K562 (cell line): ENCODE data around the gene CDKN2AIP. TPM values are rescaled to one million over a fixed set of nuclear protein-coding genes. Genes with fewer than 3 reads are reported as not detected.

Experiments
- ATAC-seq: fragments of 200-7000 bp; cut with Tn5 transposase; 3 replicates; pipeline ENCODE4 v1.9.1; 2020; ENCODE audit warnings: moderate library complexity
- BruUV-seq: library from RNA; stranded (reverse); fragments of 400-500 nt; replicated peaks from 2 replicates; lab custom pipeline; 2021; lab: Mats Ljungman, UMichigan
- CTCF ChIA-PET: fragments of 300-600 bp; formaldehyde crosslinking; extraction: SDS; loops from one replicate; lab custom pipeline; 2021; ENCODE audit warnings: low intra/inter-chr PET ratio; lab: Yijun Ruan, JAX
- POLR2A ChIA-PET: fragments of 300-600, 350-650 bp; sonication (Branson Sonifier 250); formaldehyde crosslinking; extraction: SDS; loops from one replicate; lab custom pipeline; 2021; ENCODE audit warnings: antibody characterized with exemption, inconsistent platforms; lab: Yijun Ruan, JAX
- DNase-seq, 4 experiments: peaks; one replicate each; pipeline versions ENCODE4 v3.0.0 to v3.0.0-alpha.2; 2011 to 2018; ENCODE audit warnings: low spot score in 3 of 4, mixed read lengths in 3 of 4; ENCODE audit errors: extremely low read depth in 1 of 4
- FAIRE-seq: peaks from 2 replicates; lab custom pipeline; 2011; peaks lifted over from hg19 to GRCh38; lab: Jason Lieb, UNC
- H2AFZ ChIP-seq: 2 replicates; pipeline ENCODE4 v1.6.0; 2011; ENCODE audit warnings: low read depth, low read length, control low read depth, inconsistent platforms
- H3K27ac ChIP-seq: fragments of 200-600 bp; 3 replicates; pipeline ENCODE4 v1.8.0; 2011; ENCODE audit warnings: low read depth, mild to moderate bottlenecking, control low read depth, inconsistent platforms, low read length, moderate library complexity, mixed read lengths; ENCODE audit errors: extremely low read depth
- H3K27me3 ChIP-seq, 2 experiments: fragments of 300-600 bp in 1 of 2; 2 replicates in 1 of 2; 3 replicates in 1 of 2; pipeline versions ENCODE4 v1.6.0 to v1.8.0; 2011; ENCODE audit warnings: inconsistent platforms in 2 of 2, low read length in 2 of 2, mild to moderate bottlenecking in 1 of 2, mixed read lengths in 1 of 2, moderate library complexity in 1 of 2; ENCODE audit not compliant: control insufficient read depth in 2 of 2, insufficient read depth in 2 of 2
- H3K36me3 ChIP-seq: fragments of 300-600 bp; 3 replicates; pipeline ENCODE4 v1.8.0; 2011; ENCODE audit warnings: mild to moderate bottlenecking, low read length, inconsistent platforms; ENCODE audit not compliant: control insufficient read depth, insufficient read depth
- H3K4me1 ChIP-seq, 2 experiments: fragments of 200-600 bp in 1 of 2; replicated peaks in 1 of 2; 2 replicates in 1 of 2; 3 replicates in 1 of 2; pipeline versions ENCODE4 v1.5.1 to v1.8.0; 2011; ENCODE audit warnings: inconsistent platforms in 2 of 2, low read length in 2 of 2, mild to moderate bottlenecking in 1 of 2, mixed read lengths in 1 of 2, moderate library complexity in 1 of 2; ENCODE audit not compliant: control insufficient read depth in 2 of 2, insufficient read depth in 2 of 2
- H3K4me2 ChIP-seq: 2 replicates; pipeline ENCODE4 v1.6.1; 2011; ENCODE audit warnings: low read length, control low read depth, inconsistent platforms, mixed read lengths; ENCODE audit not compliant: insufficient read depth
- H3K4me3 ChIP-seq: fragments of 200-600 bp; sonication (generic), shearing (Covaris generic); 2 replicates; pipeline ENCODE4 v1.5.1; 2016; ENCODE audit warnings: control low read depth, inconsistent platforms
- H3K79me2 ChIP-seq: fragments of 200-600 bp; 3 replicates; pipeline ENCODE4 v1.8.0; 2011; ENCODE audit warnings: low read length, inconsistent platforms; ENCODE audit not compliant: control insufficient read depth, insufficient read depth
- H3K9ac ChIP-seq, 2 experiments: 2 replicates each; pipeline versions ENCODE4 v1.6.0 to v1.6.1; 2011; ENCODE audit warnings: low read depth in 2 of 2, low read length in 2 of 2, control low read depth in 1 of 2, inconsistent platforms in 1 of 2, mild to moderate bottlenecking in 1 of 2, mixed read lengths in 1 of 2; ENCODE audit not compliant: insufficient read depth in 1 of 2
- H3K9me1 ChIP-seq: one replicate; pipeline ENCODE4 v1.6.0; 2011; ENCODE audit warnings: inconsistent platforms, mild to moderate bottlenecking, low read length, moderate library complexity; ENCODE audit not compliant: control insufficient read depth, insufficient read depth
- H3K9me3 ChIP-seq: replicated peaks from 2 replicates; pipeline ENCODE4 v1.5.1; 2011; ENCODE audit warnings: low read depth, low read length, inconsistent platforms; ENCODE audit not compliant: control insufficient read depth, insufficient read depth
- H4K20me1 ChIP-seq: replicated peaks from 2 replicates; pipeline ENCODE4 v1.6.1; 2011; ENCODE audit warnings: low read length, inconsistent platforms, mixed read lengths; ENCODE audit not compliant: control insufficient read depth, insufficient read depth
- ARID1B ChIP-seq: fragments of 450-650 bp; IDR thresholded peaks from 2 replicates; pipeline ENCODE4 v1.6.1; 2016; ENCODE audit warnings: antibody characterized with exemption, mild to moderate bottlenecking, inconsistent platforms
- FOXJ2 ChIP-seq: fragments of 200-800 bp; sonication (Bioruptor generic); IDR thresholded peaks from 2 replicates; pipeline ENCODE4 v1.6.1; 2016; ENCODE audit warnings: missing genetic modification characterization, missing compliant biosample characterization
- HIVEP1 ChIP-seq: fragments of 250-450 bp; sonication (Bioruptor Pico); IDR thresholded peaks from 2 replicates; pipeline ENCODE4 v1.4.0; 2020; ENCODE audit warnings: mild to moderate bottlenecking
- KLF10 ChIP-seq: fragments of 250-450 bp; sonication (Bioruptor Pico); IDR thresholded peaks from 2 replicates; pipeline ENCODE4 v1.6.1; 2021; ENCODE audit warnings: matching md5 sums
- MEF2A ChIP-seq: IDR thresholded peaks from 2 replicates; pipeline ENCODE4 v1.6.1; 2011; ENCODE audit warnings: low read depth, mild to moderate bottlenecking, low read length, moderate library complexity; ENCODE audit not compliant: control insufficient read depth
- RFX7 ChIP-seq: fragments of 250-450 bp; sonication (Bioruptor Pico); IDR thresholded peaks from 2 replicates; pipeline ENCODE4 v1.5.1; 2021; ENCODE audit warnings: mild to moderate bottlenecking
- SNIP1 ChIP-seq: fragments of 450-650 bp; IDR thresholded peaks from 2 replicates; pipeline ENCODE4 v1.7.1; 2017; ENCODE audit warnings: low read depth, mild to moderate bottlenecking
- TAL1 ChIP-seq: fragments of 450-650 bp; IDR thresholded peaks from 2 replicates; pipeline ENCODE4 v1.6.1; 2016; ENCODE audit warnings: mild to moderate bottlenecking
- ZNF121 ChIP-seq: sonication (generic); formaldehyde crosslinking; conservative IDR thresholded peaks from 2 replicates; pipeline ENCODE4 v1.8.0; 2022; ENCODE audit warnings: missing genetic modification reagents
- ZNF232 ChIP-seq: sonication (generic); formaldehyde crosslinking; IDR thresholded peaks from 2 replicates; pipeline ENCODE4 v1.8.0; 2022; ENCODE audit warnings: mild to moderate bottlenecking, missing genetic modification reagents
- WGBS: fragments of 100-300 bp; shearing (Covaris generic); methylation state at CpG from one replicate; pipeline ENCODE4 v1.1.6; 2016; ENCODE audit warnings: low coverage, mixed read lengths; ENCODE audit not compliant: insufficient coverage; ENCODE audit errors: missing lambda C conversion rate; 5-methylcytosine and 5-hydroxymethylcytosine counted together
- in situ Hi-C: fragments of 300-500 bp; cut with MboI; formaldehyde crosslinking; loops from 4 replicates; pipeline ENCODE4 v1.15.0; 2018; ENCODE audit warnings: inconsistent platforms, mixed read lengths
- intact Hi-C: fragments of 100-400 bp; cut with micrococcal nuclease; formaldehyde crosslinking; loops from 2 replicates; pipeline ENCODE4 v1.14.2; 2022
- polyA plus RNA-seq, 8 experiments: library from polyadenylated mRNA; depleted of rRNA in 4 of 8; stranded (reverse) in 5 of 8; unstranded in 3 of 8; fragments of >200 nt; fragmentation: Nextera tagmentation in 2 of 8; fragmentation: Illumina TruSeq in 1 of 8; extraction: Ambion mirVana in 2 of 8; extraction: Trizol in 1 of 8; gene quantifications; 2 replicates each; pipeline versions ENCODE4 v1.2.1 to v1.2.3, GENCODE V29; 2011 to 2014; ENCODE audit warnings: inconsistent platforms in 1 of 8, missing spikeins in 1 of 8
- total RNA-seq, 7 experiments: library from RNA; depleted of rRNA in 6 of 7; stranded (reverse); fragments of >200 nt in 6 of 7; fragmentation: Illumina TruSeq in 2 of 7; extraction: Trizol in 2 of 7; gene quantifications; 2 replicates each; pipeline versions ENCODE4 v1.2.1 to v1.2.3, GENCODE V29; 2011 to 2021; ENCODE audit warnings: low replicate concordance in 1 of 7
- TF ChIP-seq, protein P1 (sequence below): fragments of 250-450 bp; sonication (Bioruptor Pico); IDR thresholded peaks from 2 replicates; pipeline ENCODE4 v1.4.0; 2020

CDKN2AIP gene
- total and polyA plus RNA-seq, 9 of the 15 experiments (the other 6 are each of a cell fraction or from before 2014, with no cell fraction given), result 5.9 to 22.0 (median 19.7) TPM

GRCh38 chr4:183483997-183484396, 39.6 kb downstream of the CDKN2AIP start:
- no peak overlapping the region for H3K4me3 ChIP-seq
- H3K9ac ChIP-seq, result no peak overlapping the region
- 41% methylated on average over 7 of the region's 7 CpGs for WGBS
- H3K36me3 ChIP-seq, result no peaks in the 10 kb centered on the region
- ChIA-PET CTCF (no interaction called here), POLR2A (no interaction called here)
- DNase-seq (no peak), FAIRE-seq (no peak), ATAC-seq (no peak)
- H4K20me1 ChIP-seq, result no peaks in the 10 kb centered on the region
- in situ Hi-C loops, result no loop called here
- no peaks in the 10 kb centered on the region for H3K9me1 ChIP-seq
- no peaks in the 10 kb centered on the region for H3K27me3 ChIP-seq
- H3K4me2 ChIP-seq, result no peak overlapping the region
- no peak overlapping the region for H3K27ac ChIP-seq
- no peaks in the 10 kb centered on the region for H3K9me3 ChIP-seq
- no peak overlapping the region for H2AFZ ChIP-seq
- intact Hi-C loops, result no loop called here
- no TSS peak for BruUV-seq
- H3K79me2 ChIP-seq, result no peaks in the 10 kb centered on the region
- no peak for TF ChIP-seq ZNF121 (CRISPR knock-in tag)
- H3K4me1 ChIP-seq, result peaks cover 0 to 3% of the 10 kb centered on the region in 2 experiments; a peak in 2 of 5 replicates

DNA sequence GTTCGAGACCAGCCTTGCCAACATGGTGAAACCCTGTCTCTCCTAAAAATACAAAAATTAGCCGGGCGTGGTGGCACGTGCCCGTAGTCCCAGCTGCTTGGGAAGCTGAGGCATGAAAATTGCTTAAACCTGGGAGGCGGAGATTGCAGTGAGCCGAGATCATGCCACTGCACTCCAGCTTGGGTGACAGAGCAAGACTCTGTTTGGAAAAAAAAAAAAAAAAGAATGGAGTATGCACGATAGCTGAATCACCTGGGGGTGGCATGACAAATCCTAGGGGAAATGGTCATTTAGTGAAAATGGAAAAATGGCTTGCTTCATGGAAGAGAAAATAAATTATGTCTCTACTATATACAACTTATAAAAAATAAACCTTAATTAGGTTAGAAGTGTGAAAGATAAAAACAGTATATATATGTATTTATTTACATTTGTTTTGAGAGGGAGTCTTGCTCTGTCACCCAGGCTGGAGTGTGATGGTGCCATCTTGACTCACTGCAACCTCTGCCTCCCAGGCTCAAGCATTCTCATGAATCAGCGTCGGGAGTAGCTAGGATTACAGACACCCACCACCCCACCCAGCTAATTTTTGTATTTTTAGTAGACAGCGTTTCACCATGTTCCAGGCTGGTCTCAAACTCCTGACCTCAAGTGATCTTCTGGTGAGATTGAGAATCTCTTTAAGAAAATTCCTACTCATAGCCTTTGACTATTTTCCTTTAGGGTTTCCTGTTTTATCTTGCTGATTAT, 41.1 kb downstream of the CDKN2AIP start:
- ATAC-seq (no peak), FAIRE-seq (no peak), DNase-seq (no peak)
- WGBS, result 12% methylated on average over 9 of the region's 11 CpGs
- Histone ChIP-seq H3K27me3 (no peaks in the 10 kb centered on the region), H3K9me3 (no peaks in the 10 kb centered on the region), H3K4me3 (no peak overlapping the region), H3K4me1 (peaks cover 0 to 3% of the 10 kb centered on the region in 2 experiments; a peak in 2 of 5 replicates), H4K20me1 (no peaks in the 10 kb centered on the region), H3K27ac (no peak overlapping the region), H3K4me2 (no peak overlapping the region), H3K79me2 (no peaks in the 10 kb centered on the region), H3K36me3 (no peaks in the 10 kb centered on the region), H3K9me1 (no peaks in the 10 kb centered on the region), H3K9ac (no peak overlapping the region), H2AFZ (no peak overlapping the region)
- in situ Hi-C loops, result no loop called here
- BruUV-seq, result no TSS peak
- ChIA-PET POLR2A (no interaction called here), CTCF (no interaction called here)
- intact Hi-C loops, result no loop called here
- TF ChIP-seq, protein P1, sequence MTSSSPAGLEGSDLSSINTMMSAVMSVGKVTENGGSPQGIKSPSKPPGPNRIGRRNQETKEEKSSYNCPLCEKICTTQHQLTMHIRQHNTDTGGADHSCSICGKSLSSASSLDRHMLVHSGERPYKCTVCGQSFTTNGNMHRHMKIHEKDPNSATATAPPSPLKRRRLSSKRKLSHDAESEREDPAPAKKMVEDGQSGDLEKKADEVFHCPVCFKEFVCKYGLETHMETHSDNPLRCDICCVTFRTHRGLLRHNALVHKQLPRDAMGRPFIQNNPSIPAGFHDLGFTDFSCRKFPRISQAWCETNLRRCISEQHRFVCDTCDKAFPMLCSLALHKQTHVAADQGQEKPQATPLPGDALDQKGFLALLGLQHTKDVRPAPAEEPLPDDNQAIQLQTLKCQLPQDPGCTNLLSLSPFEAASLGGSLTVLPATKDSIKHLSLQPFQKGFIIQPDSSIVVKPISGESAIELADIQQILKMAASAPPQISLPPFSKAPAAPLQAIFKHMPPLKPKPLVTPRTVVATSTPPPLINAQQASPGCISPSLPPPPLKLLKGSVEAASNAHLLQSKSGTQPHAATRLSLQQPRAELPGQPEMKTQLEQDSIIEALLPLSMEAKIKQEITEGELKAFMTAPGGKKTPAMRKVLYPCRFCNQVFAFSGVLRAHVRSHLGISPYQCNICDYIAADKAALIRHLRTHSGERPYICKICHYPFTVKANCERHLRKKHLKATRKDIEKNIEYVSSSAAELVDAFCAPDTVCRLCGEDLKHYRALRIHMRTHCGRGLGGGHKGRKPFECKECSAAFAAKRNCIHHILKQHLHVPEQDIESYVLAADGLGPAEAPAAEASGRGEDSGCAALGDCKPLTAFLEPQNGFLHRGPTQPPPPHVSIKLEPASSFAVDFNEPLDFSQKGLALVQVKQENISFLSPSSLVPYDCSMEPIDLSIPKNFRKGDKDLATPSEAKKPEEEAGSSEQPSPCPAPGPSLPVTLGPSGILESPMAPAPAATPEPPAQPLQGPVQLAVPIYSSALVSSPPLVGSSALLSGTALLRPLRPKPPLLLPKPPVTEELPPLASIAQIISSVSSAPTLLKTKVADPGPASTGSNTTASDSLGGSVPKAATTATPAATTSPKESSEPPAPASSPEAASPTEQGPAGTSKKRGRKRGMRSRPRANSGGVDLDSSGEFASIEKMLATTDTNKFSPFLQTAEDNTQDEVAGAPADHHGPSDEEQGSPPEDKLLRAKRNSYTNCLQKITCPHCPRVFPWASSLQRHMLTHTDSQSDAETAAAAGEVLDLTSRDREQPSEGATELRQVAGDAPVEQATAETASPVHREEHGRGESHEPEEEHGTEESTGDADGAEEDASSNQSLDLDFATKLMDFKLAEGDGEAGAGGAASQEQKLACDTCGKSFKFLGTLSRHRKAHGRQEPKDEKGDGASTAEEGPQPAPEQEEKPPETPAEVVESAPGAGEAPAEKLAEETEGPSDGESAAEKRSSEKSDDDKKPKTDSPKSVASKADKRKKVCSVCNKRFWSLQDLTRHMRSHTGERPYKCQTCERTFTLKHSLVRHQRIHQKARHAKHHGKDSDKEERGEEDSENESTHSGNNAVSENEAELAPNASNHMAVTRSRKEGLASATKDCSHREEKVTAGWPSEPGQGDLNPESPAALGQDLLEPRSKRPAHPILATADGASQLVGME (CRISPR knock-in tag), result no peak
- TF ChIP-seq MEF2A (no peak), HIVEP1 (CRISPR knock-in tag) (no peak), TAL1 (no peak), SNIP1 (no peak), KLF10 (CRISPR knock-in tag) (no peak), ARID1B (no peak), FOXJ2 (tag) (no peak), RFX7 (CRISPR knock-in tag) (no peak), ZNF232 (no peak)
